Right renal cortex interstitium (tissue), 3 donors: ENCODE measurements around the gene NTMT1. TPM values are rescaled to one million over a fixed set of nuclear protein-coding genes. Genes with fewer than 3 reads are reported as not detected.

Source experiments
- DNase-seq, 3 donors: peaks; one replicate each; pipeline ENCODE4 v3.0.0-alpha.2; 2013; ENCODE audit warnings: low read depth in 3 of 3, low spot score in 2 of 3
- polyA plus RNA-seq, 3 donors: library from polyadenylated mRNA; unstranded; fragments of 120-200 nt; gene quantifications; one replicate each; pipeline ENCODE4 v1.2.1, GENCODE V29; 2013; ENCODE audit not compliant: insufficient read length in 3 of 3

The NTMT1 gene
- polyA plus RNA-seq, 3 donors = 32.0 to 35.3 (median 32.5) TPM

DNA sequence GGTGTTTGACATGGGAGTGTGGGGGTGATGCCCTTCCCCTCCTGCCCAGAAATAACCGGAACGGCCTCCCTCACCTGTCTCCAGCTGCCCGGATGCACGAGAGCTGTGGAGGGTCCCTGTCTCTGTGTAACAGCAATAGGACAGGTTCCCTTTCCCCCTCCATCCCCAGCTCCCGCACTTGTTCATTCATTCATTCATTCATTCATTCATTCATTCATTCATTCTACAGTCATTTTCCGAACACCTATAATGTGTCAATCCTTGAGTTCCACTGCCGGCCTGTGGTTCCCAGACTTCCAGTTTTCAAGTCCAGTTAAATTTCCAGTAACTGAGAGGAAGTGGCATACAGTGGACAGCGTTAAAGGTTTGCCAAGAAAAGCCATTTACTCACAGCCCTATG, 46.7 kb downstream of the NTMT1 start:
- no peak for DNase-seq

DNA sequence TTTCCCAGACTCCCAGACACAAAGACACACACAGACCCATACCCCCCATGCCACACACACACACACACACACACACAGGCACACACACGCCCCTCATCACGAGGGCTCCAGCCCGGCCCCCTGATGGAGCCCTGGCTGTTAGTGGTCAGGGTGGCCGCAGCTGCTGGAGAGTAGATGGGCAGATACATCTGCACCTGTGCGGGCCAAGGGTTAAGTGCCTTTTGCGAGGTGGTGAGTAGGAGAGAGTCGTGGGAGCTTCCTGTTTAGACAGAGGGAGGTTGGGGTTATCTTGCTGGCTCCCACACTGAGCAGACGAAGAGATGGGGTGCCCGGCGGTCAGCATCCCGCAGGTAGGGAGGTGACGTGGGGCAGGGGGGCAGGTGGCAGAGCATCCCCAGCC, 47.6 kb downstream of the NTMT1 start:
- DNase-seq = no peak

DNA sequence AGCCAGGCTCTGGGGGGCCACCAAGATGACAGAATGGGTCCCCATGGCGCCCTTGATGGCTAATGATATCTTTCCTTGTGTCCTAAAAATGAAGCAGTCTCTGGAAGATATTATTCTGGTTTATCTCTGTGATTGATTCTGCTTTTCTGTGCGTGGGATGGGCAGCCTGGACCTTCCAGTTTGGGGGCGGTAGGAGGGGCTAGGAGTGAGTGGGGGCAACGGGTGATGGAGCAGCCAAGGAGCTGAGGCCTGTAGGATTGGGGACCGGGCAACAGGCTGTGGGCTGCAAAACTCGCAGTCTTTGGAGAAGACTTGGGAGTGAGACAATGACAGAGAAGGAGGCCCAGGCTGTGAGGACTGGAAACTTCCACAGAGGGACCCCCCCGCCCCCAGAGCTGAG, 48.3 kb downstream of the NTMT1 start:
- no peak for DNase-seq

DNA sequence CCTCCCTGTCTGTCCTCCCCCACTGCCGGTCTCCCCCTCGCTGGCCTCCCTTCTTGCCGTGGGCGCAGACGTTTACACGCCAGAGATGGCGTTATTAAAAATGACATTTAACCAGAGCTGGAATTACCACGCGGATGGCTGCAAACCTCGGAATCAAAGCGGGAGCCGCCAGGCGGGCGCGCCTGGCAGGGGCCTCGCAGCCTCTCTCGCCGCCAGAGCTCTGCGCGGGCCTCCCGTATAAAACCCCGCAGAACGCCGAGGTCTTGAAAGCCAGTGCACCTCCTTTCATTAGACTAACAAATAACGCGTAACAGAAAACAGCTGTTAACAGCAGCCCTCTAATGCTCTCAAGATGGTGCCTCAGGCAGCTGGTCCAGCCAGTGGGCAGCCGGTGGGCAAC, 49.7 kb downstream of the NTMT1 start:
- DNase-seq = no peak

DNA sequence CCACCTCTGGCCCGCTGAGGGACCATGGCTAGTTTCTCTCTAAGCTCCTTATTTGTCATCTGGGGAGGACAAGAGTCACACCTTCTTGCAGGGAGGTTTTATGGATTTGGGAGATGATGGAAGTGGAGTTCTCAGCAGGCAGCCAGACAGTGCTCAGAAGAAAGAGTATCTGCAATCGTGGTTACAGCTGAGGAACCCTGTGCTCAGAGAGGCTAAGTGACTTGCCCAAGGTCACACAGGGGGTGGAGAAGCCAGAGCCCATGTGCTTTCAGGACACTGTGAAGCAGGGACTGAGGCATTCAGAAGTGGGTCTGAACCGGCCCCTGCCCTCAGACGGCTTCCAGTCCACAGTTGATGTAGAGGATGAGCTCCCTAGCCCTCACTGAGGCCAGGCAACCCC, 50.3 kb downstream of the NTMT1 start:
- no peak for DNase-seq

DNA sequence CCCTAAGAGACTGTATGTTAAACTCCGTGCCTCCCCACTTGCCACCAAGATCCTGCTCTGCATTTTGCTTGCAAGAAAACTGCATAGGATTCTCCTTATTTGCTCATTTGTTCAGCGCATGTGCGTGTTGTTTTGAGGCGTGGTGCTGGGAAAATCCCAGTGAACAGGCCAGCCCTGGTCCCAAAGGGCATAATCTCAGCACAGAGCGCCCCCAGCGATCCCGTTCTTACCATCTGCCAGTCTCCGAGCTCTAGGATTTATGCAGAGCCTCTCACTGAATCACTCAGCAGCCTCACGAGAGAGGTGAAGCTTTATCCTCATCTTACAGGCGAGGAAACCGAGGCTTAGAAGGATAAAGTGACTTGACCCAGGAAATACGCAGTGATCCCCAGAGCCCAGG, 51.0 kb downstream of the NTMT1 start:
- DNase-seq = no peak

DNA sequence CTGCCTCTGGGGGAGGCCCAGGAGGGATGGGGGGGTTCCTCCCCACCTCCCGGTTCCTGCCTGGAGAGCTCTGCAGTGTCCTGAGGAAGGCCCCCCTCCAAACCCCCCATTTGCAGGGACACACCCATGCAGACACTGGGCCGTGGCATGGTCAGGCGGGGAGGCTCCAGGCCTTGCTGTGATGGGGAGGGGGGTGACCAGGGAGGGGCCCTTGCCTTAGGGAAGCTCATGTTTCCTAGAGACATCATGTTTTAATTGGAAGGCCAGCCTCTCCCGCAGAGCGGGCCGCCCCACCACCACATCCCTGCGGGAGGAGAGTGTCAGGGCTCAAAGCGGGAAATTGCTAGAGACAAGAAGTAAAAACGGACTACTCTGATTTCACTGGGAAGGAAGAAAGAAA, 51.5 kb downstream of the NTMT1 start:
- no peak for DNase-seq

DNA sequence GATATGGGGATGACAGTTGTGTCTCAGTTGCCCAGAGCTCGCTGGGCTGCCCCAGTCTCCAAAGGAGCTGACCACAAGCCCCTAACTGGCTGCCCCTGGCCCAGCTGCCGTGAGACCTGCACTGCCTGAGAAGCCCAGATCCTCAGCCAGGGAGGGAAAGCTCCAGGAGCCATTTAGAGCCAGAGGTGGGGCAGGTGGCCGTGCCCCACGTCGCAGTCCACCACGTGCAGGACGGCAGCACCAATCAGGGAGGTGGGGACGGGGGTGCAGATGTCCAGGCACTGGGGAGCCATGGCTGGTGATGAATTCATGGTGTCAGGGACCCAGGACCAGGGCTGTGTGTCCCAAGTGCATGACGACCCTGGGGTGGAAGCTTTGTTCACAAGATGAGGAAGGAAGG, 52.9 kb downstream of the NTMT1 start:
- no peak for DNase-seq

DNA sequence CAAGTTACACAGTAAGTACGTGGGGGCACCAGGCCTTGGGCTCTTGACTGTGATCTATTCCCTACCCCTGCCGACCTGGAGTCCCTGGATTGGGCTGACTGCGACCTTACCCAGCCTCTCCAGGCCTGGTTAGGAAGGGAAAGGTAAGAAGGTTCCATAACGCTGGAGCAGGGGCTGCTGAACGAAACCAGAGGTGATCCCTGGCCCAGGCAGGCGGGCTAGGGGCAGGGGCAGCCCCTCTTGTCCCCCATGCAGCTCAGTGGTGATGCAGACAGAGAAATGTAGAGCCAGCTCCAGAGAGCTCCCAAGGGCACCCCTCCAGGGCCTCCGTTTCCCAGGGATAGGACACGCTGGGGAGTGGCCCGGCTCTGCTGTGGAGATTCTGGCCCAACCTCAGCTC, 53.6 kb downstream of the NTMT1 start:
- DNase-seq = no peak

DNA sequence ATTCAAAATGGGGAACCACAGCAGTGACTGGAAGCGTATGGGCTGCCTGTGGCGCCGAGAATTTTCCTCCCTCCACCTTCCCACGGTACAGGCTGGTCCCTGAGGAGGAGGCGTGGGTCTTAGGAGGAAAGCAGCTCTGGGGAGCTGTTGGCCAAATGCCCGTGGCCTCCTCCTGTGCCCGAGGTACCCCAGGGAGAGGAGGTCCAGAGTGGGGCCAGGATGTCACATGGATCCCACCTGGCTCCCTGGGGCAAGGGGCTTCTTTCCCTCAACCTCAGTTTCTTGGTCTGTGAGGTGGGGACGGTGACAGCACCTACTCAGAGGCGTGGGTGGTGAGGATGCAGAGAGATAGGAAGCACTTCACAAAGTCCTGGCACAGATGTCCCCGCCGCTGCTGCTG, 56.0 kb downstream of the NTMT1 start:
- DNase-seq = no peak

DNA sequence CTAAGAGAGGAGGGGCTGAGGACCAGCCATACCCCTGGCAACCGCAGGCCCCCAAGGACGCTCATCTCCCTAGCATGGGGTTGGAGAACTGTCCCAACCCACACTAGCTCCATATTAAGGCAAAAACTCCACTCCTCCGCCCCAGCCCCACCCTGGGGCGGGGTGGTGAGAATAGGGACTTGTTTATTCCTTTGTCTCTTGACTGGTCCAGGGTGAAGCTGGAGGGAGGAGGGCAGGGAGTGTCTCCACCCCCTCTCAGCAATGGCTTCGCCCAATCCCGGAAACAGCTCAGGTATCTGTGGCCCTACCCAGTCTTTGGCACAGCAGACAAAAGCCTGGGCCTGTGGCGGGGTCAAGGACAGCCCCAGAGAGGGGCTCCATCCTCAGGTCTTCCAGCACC, 56.4 kb downstream of the NTMT1 start:
- DNase-seq = no peak

DNA sequence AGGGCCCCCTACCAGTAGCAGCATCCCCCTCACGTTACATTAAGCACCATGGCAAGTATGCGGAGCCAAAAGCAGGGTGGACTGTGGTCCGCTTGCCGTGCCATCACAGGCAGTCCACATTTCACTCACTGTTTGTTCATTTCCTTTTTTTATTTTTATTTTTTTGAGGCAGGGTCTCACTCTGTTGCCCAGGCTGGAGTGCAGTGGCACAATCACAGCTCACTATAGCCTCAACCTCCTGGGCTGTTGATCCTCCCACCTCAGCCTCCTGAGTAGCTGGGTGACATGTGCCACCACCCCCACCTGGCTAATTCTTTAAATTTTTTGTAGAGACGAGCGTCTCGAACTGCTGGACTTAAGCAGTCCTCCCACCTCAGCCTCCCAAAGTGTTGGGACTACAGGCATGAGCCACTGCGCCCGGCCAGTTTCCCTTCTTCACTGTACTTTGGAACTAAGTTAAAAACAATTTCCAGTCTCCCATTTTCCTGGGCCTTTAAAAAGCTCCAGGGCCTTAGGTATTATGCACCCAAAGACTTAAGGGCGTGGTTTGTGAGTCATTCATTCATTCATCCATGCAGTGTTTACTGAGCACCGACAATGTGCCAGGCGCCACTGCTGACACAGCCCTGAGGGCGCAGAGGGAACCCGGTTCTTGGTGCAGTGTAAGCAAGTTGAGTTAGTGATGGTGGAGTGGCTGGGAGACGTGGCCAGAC, 59.4 kb downstream of the NTMT1 start:
- no peak for DNase-seq

Other genes starting within 250 kb of the NTMT1 start
- gene C9orf50, start 5.1 kb upstream of the NTMT1 start, polyA plus RNA-seq = under 1 TPM; 0.34 to 0.57 (median 0.35) TPM
- gene ASB6, start 16.0 kb downstream of the NTMT1 start, polyA plus RNA-seq = 10 to 100 TPM; 14.2 to 17.0 (median 16.5) TPM
- under 1 TPM; 0.85 to 1.00 (median 0.92) TPM for gene PRRX2, start 39.5 kb downstream of the NTMT1 start, polyA plus RNA-seq
- gene PTGES, start 126.9 kb downstream of the NTMT1 start, polyA plus RNA-seq = 1 to 10 TPM; 3.7 to 5.3 (median 5.1) TPM
- 10 to 100 TPM; 18.4 to 20.8 (median 20.0) TPM for gene TOR1B, start 177.0 kb downstream of the NTMT1 start, polyA plus RNA-seq
- 10 to 100 TPM; 43.9 to 45.0 (median 44.1) TPM for gene TOR1A, start 198.0 kb downstream of the NTMT1 start, polyA plus RNA-seq
- gene C9orf78, start 209.1 kb downstream of the NTMT1 start, polyA plus RNA-seq = 10 to 100 TPM; 85.9 to 97.0 (median 96.4) TPM
- 10 to 100 TPM; 16.4 to 19.3 (median 16.8) TPM for gene USP20, start 209.3 kb downstream of the NTMT1 start, polyA plus RNA-seq